NCI-H1436 treated with DMSO at 0.1 percent for 48 hours (cell line): ENCODE results near the gene SOD3.

Source experiments
- DNase-seq: peaks from one replicate; lab custom pipeline; 2025; lab: John Stamatoyannopoulos, UW

The SOD3 gene

GRCh38 chr4:24801136-24801855 is 5.9 kb downstream of the SOD3 start:
- DNase-seq: no peak

GRCh38 chr4:24802648-24803047 is 7.3 kb downstream of the SOD3 start:
- DNase-seq: no peak

GRCh38 chr4:24805067-24805466 is 9.7 kb downstream of the SOD3 start:
- no peak for DNase-seq

GRCh38 chr4:24805566-24805965 is 10.2 kb downstream of the SOD3 start:
- DNase-seq: no peak

- DNase-seq: no peak
These were observed 11.0 kb downstream of the SOD3 start for GRCh38 chr4:24806206-24806990.

GRCh38 chr4:24807611-24808010 is 12.2 kb downstream of the SOD3 start:
- DNase-seq: no peak

- DNase-seq: no peak
These were observed 12.9 kb downstream of the SOD3 start for GRCh38 chr4:24808261-24808660.

- no peak for DNase-seq
These were observed 13.6 kb downstream of the SOD3 start for GRCh38 chr4:24808955-24809354.

- DNase-seq: no peak
These were observed 14.0 kb downstream of the SOD3 start for GRCh38 chr4:24809376-24809775.

- DNase-seq: no peak
These were observed 14.5 kb downstream of the SOD3 start for GRCh38 chr4:24809815-24810405.

GRCh38 chr4:24810871-24811631 is 15.7 kb downstream of the SOD3 start:
- DNase-seq: no peak

GRCh38 chr4:24813732-24814131 is 18.4 kb downstream of the SOD3 start:
- DNase-seq: no peak

GRCh38 chr4:24816797-24817196 is 21.4 kb downstream of the SOD3 start:
- no peak for DNase-seq

- DNase-seq: no peak
These were observed 25.2 kb downstream of the SOD3 start for GRCh38 chr4:24820541-24820940.

- no peak for DNase-seq
These were observed 29.3 kb downstream of the SOD3 start for GRCh38 chr4:24824720-24825119.

GRCh38 chr4:24831637-24832036 is 36.3 kb downstream of the SOD3 start:
- DNase-seq: no peak

- no peak for DNase-seq
These were observed 40.3 kb downstream of the SOD3 start for GRCh38 chr4:24835696-24836095.

- no peak for DNase-seq
These were observed 41.4 kb downstream of the SOD3 start for GRCh38 chr4:24836661-24837242.

GRCh38 chr4:24837336-24837735 is 42.0 kb downstream of the SOD3 start:
- DNase-seq: no peak

GRCh38 chr4:24837781-24838180 is 42.4 kb downstream of the SOD3 start:
- DNase-seq: no peak

GRCh38 chr4:24840362-24840761 is 45.0 kb downstream of the SOD3 start:
- no peak for DNase-seq
